ENCODE measurements around the gene UBL4A.

DNA sequence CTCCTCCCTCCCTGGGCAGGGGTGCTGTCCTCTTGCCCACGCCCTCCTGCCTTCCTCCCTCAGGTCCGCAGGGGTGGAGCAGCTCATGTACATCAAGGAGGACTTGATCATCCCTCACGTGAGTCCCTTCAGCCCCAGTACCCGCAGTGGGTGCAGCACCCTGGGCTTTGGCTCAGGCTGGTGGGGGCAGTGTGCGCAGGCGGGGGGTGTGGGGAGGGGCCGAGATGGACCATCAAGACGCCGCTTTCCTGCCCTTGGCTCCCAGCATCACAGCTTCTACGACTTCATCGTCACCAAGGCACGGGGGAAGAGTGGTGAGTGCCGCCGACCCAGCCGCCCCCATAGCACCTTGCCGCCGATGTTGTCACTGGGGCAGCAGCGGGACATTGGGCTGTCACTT, 36.8 kb downstream of the UBL4A start:
- TF ChIP-seq, protein P1, sequence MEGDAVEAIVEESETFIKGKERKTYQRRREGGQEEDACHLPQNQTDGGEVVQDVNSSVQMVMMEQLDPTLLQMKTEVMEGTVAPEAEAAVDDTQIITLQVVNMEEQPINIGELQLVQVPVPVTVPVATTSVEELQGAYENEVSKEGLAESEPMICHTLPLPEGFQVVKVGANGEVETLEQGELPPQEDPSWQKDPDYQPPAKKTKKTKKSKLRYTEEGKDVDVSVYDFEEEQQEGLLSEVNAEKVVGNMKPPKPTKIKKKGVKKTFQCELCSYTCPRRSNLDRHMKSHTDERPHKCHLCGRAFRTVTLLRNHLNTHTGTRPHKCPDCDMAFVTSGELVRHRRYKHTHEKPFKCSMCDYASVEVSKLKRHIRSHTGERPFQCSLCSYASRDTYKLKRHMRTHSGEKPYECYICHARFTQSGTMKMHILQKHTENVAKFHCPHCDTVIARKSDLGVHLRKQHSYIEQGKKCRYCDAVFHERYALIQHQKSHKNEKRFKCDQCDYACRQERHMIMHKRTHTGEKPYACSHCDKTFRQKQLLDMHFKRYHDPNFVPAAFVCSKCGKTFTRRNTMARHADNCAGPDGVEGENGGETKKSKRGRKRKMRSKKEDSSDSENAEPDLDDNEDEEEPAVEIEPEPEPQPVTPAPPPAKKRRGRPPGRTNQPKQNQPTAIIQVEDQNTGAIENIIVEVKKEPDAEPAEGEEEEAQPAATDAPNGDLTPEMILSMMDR (IDR thresholded peaks at IDR 0.05; ENCODE audit: low read length): no peak
- no peak for TF ChIP-seq EZH2 (IDR thresholded peaks at IDR 0.05; ENCODE audit: borderline replicate concordance, low read length)

All from OCI-LY1 (cell line).